Measurements from ENCODE around the gene SPEF2. TPM values are rescaled to one million over a fixed set of nuclear protein-coding genes. Genes with fewer than 3 reads are reported as not detected.

The SPEF2 gene
- total and polyA plus RNA-seq, 3 experiments from 2014 or later, result 5.3 to 6.8 (median 5.5) TPM

GRCh38 chr5:35717718-35718117 is 100.1 kb downstream of the SPEF2 start:
- CTCF ChIA-PET, result no interaction called here
- POLR2A ChIA-PET, result no interaction called here
- H3K4me3 Mint-ChIP-seq, result no peak overlapping the region
- H3K36me3 Mint-ChIP-seq, result peaks cover 0 to 17% (median 4%) of the 10 kb centered on the region in 3 donors
- Histone ChIP-seq H3K4me3 (ENCODE audit: low read length) (no peak overlapping the region), H3K4me1 (ENCODE audit: insufficient read depth, low read length) (no peaks in the 10 kb centered on the region), H3K36me3 (ENCODE audit: insufficient read depth, low read length) (no peaks in the 10 kb centered on the region), H3K27me3 (ENCODE audit: insufficient read depth, low read length, poor library complexity, severe bottlenecking) (no peaks in the 10 kb centered on the region), H3K9me3 (ENCODE audit: low read length) (no peaks in the 10 kb centered on the region), H3K27ac (ENCODE audit: low read depth, low read length) (no peak overlapping the region)
- no peak overlapping the region for H3K27ac Mint-ChIP-seq
- no peak for DNase-seq
- no peaks in the 10 kb centered on the region for H3K4me1 Mint-ChIP-seq
- H3K27me3 Mint-ChIP-seq, result no peaks in the 10 kb centered on the region
- no peaks in the 10 kb centered on the region for H3K9me3 Mint-ChIP-seq

GRCh38 chr5:35735718-35736117 is 118.1 kb downstream of the SPEF2 start:
- Histone ChIP-seq H3K27ac (ENCODE audit: low read depth, low read length) (no peak overlapping the region), H3K36me3 (ENCODE audit: insufficient read depth, low read length) (no peaks in the 10 kb centered on the region), H3K27me3 (ENCODE audit: insufficient read depth, low read length, poor library complexity, severe bottlenecking) (no peaks in the 10 kb centered on the region), H3K4me1 (ENCODE audit: insufficient read depth, low read length) (no peaks in the 10 kb centered on the region), H3K9me3 (ENCODE audit: low read length) (no peaks in the 10 kb centered on the region), H3K4me3 (ENCODE audit: low read length) (no peak overlapping the region)
- DNase-seq, result no peak
- Mint-ChIP-seq H3K4me3 (no peak overlapping the region), H3K4me1 (peaks cover 4 to 21% (median 6%) of the 10 kb centered on the region in 3 donors), H3K36me3 (peaks cover 2 to 25% (median 8%) of the 10 kb centered on the region in 3 donors), H3K9me3 (peaks cover 0 to 12% (median 8%) of the 10 kb centered on the region in 5 donors), H3K27me3 (peaks cover 0 to 2% of the 10 kb centered on the region in 2 donors), H3K27ac (no peak overlapping the region)
- CTCF ChIA-PET, result interaction anchor here (1.1 kb wide), 1 partner anchor 192 kb away, joined by 3 read pairs; no protein-coding TSS in a partner anchor
- POLR2A ChIA-PET, result no interaction called here

- DNase-seq, result no peak
- Mint-ChIP-seq H3K27ac (no peak overlapping the region), H3K27me3 (peaks cover 0 to 2% of the 10 kb centered on the region in 2 donors), H3K4me3 (no peak overlapping the region), H3K36me3 (peaks cover 2 to 30% (median 10%) of the 10 kb centered on the region in 3 donors), H3K4me1 (peaks cover 4 to 22% (median 6%) of the 10 kb centered on the region in 3 donors), H3K9me3 (peaks cover 0 to 12% (median 8%) of the 10 kb centered on the region in 5 donors)
- no peaks in the 10 kb centered on the region for H3K27me3 ChIP-seq (ENCODE audit: insufficient read depth, low read length, poor library complexity, severe bottlenecking)
- H3K27ac ChIP-seq (ENCODE audit: low read depth, low read length), result no peak overlapping the region
- no peaks in the 10 kb centered on the region for H3K9me3 ChIP-seq (ENCODE audit: low read length)
- POLR2A ChIA-PET, result no interaction called here
- H3K4me1 ChIP-seq (ENCODE audit: insufficient read depth, low read length), result no peaks in the 10 kb centered on the region
- CTCF ChIA-PET, result no interaction called here
- H3K4me3 ChIP-seq (ENCODE audit: low read length), result no peak overlapping the region
- H3K36me3 ChIP-seq (ENCODE audit: insufficient read depth, low read length), result no peaks in the 10 kb centered on the region
These were observed 118.6 kb downstream of the SPEF2 start for GRCh38 chr5:35736280-35736679.

- no peaks in the 10 kb centered on the region for H3K36me3 ChIP-seq (ENCODE audit: insufficient read depth, low read length)
- H3K36me3 Mint-ChIP-seq, result peaks cover 2 to 40% (median 11%) of the 10 kb centered on the region in 3 donors
- H3K27me3 ChIP-seq (ENCODE audit: insufficient read depth, low read length, poor library complexity, severe bottlenecking), result no peaks in the 10 kb centered on the region
- no peak overlapping the region for H3K4me3 ChIP-seq (ENCODE audit: low read length)
- no peak overlapping the region for H3K27ac ChIP-seq (ENCODE audit: low read depth, low read length)
- H3K9me3 Mint-ChIP-seq, result peaks cover 2 to 12% (median 8%) of the 10 kb centered on the region in 5 donors
- ChIA-PET CTCF (no interaction called here), POLR2A (no interaction called here)
- peaks cover 4 to 21% (median 6%) of the 10 kb centered on the region in 3 donors for H3K4me1 Mint-ChIP-seq
- DNase-seq, result no peak
- H3K9me3 ChIP-seq (ENCODE audit: low read length), result no peaks in the 10 kb centered on the region
- H3K4me3 Mint-ChIP-seq, result no peak overlapping the region
- peaks cover 0 to 7% of the 10 kb centered on the region in 2 donors for H3K27me3 Mint-ChIP-seq
- no peak overlapping the region for H3K27ac Mint-ChIP-seq
- no peaks in the 10 kb centered on the region for H3K4me1 ChIP-seq (ENCODE audit: insufficient read depth, low read length)
These were observed 123.6 kb downstream of the SPEF2 start for GRCh38 chr5:35741126-35741716.

GRCh38 chr5:35741971-35742370 is 124.3 kb downstream of the SPEF2 start:
- peaks cover 5 to 13% (median 7%) of the 10 kb centered on the region in 5 donors for H3K9me3 Mint-ChIP-seq
- peaks cover 4 to 21% (median 6%) of the 10 kb centered on the region in 3 donors for H3K4me1 Mint-ChIP-seq
- CTCF ChIA-PET, result no interaction called here
- H3K4me3 Mint-ChIP-seq, result no peak overlapping the region
- POLR2A ChIA-PET, result no interaction called here
- Histone ChIP-seq H3K9me3 (ENCODE audit: low read length) (no peaks in the 10 kb centered on the region), H3K4me3 (ENCODE audit: low read length) (no peak overlapping the region), H3K27ac (ENCODE audit: low read depth, low read length) (no peak overlapping the region), H3K36me3 (ENCODE audit: insufficient read depth, low read length) (no peaks in the 10 kb centered on the region), H3K4me1 (ENCODE audit: insufficient read depth, low read length) (no peaks in the 10 kb centered on the region), H3K27me3 (ENCODE audit: insufficient read depth, low read length, poor library complexity, severe bottlenecking) (no peaks in the 10 kb centered on the region)
- peaks cover 2 to 34% (median 8%) of the 10 kb centered on the region in 3 donors for H3K36me3 Mint-ChIP-seq
- no peak for DNase-seq
- peaks cover 0 to 12% of the 10 kb centered on the region in 2 donors for H3K27me3 Mint-ChIP-seq
- no peak overlapping the region for H3K27ac Mint-ChIP-seq

GRCh38 chr5:35743644-35744043 is 126.0 kb downstream of the SPEF2 start:
- Mint-ChIP-seq H3K27me3 (peaks cover 0 to 15% of the 10 kb centered on the region in 2 donors), H3K4me1 (peaks cover 4 to 24% (median 9%) of the 10 kb centered on the region in 3 donors), H3K9me3 (peaks cover 3 to 24% (median 17%) of the 10 kb centered on the region in 5 donors), H3K27ac (no peak overlapping the region), H3K36me3 (peaks cover 2 to 44% (median 7%) of the 10 kb centered on the region in 3 donors), H3K4me3 (no peak overlapping the region)
- CTCF ChIA-PET, result no interaction called here
- no peaks in the 10 kb centered on the region for H3K4me1 ChIP-seq (ENCODE audit: insufficient read depth, low read length)
- H3K4me3 ChIP-seq (ENCODE audit: low read length), result no peak overlapping the region
- H3K36me3 ChIP-seq (ENCODE audit: insufficient read depth, low read length), result no peaks in the 10 kb centered on the region
- no peaks in the 10 kb centered on the region for H3K9me3 ChIP-seq (ENCODE audit: low read length)
- H3K27ac ChIP-seq (ENCODE audit: low read depth, low read length), result no peak overlapping the region
- no peak for DNase-seq
- POLR2A ChIA-PET, result no interaction called here
- no peaks in the 10 kb centered on the region for H3K27me3 ChIP-seq (ENCODE audit: insufficient read depth, low read length, poor library complexity, severe bottlenecking)

GRCh38 chr5:35745193-35745592 is 127.5 kb downstream of the SPEF2 start:
- H3K27ac ChIP-seq (ENCODE audit: low read depth, low read length), result no peak overlapping the region
- Mint-ChIP-seq H3K4me1 (peaks cover 0 to 26% (median 4%) of the 10 kb centered on the region in 3 donors), H3K27me3 (peaks cover 0 to 17% of the 10 kb centered on the region in 2 donors), H3K9me3 (peaks cover 6 to 24% (median 17%) of the 10 kb centered on the region in 5 donors), H3K4me3 (peak overlapping the region in 1 of 7 donors; percentile 9), H3K27ac (peak overlapping the region in 1 of 8 donors; percentile 43), H3K36me3 (peaks cover 0 to 34% (median 5%) of the 10 kb centered on the region in 3 donors)
- DNase-seq, result no peak
- H3K9me3 ChIP-seq (ENCODE audit: low read length), result no peaks in the 10 kb centered on the region
- no peak overlapping the region for H3K4me3 ChIP-seq (ENCODE audit: low read length)
- ChIA-PET POLR2A (no interaction called here), CTCF (no interaction called here)
- no peaks in the 10 kb centered on the region for H3K27me3 ChIP-seq (ENCODE audit: insufficient read depth, low read length, poor library complexity, severe bottlenecking)
- H3K36me3 ChIP-seq (ENCODE audit: insufficient read depth, low read length), result no peaks in the 10 kb centered on the region
- H3K4me1 ChIP-seq (ENCODE audit: insufficient read depth, low read length), result no peaks in the 10 kb centered on the region

- CTCF ChIA-PET, result no interaction called here
- Histone ChIP-seq H3K4me3 (ENCODE audit: low read length) (no peak overlapping the region), H3K9me3 (ENCODE audit: low read length) (no peaks in the 10 kb centered on the region), H3K27me3 (ENCODE audit: insufficient read depth, low read length, poor library complexity, severe bottlenecking) (no peaks in the 10 kb centered on the region), H3K4me1 (ENCODE audit: insufficient read depth, low read length) (no peaks in the 10 kb centered on the region), H3K36me3 (ENCODE audit: insufficient read depth, low read length) (no peaks in the 10 kb centered on the region), H3K27ac (ENCODE audit: low read depth, low read length) (no peak overlapping the region)
- H3K27me3 Mint-ChIP-seq, result peaks cover 0 to 17% of the 10 kb centered on the region in 2 donors
- H3K4me3 Mint-ChIP-seq, result no peak overlapping the region
- peak overlapping the region in 1 of 8 donors; percentile 43 for H3K27ac Mint-ChIP-seq
- H3K36me3 Mint-ChIP-seq, result peaks cover 0 to 34% (median 5%) of the 10 kb centered on the region in 3 donors
- no peak for DNase-seq
- peaks cover 0 to 25% (median 4%) of the 10 kb centered on the region in 3 donors for H3K4me1 Mint-ChIP-seq
- POLR2A ChIA-PET, result no interaction called here
- peaks cover 6 to 24% (median 17%) of the 10 kb centered on the region in 5 donors for H3K9me3 Mint-ChIP-seq
These were observed 128.0 kb downstream of the SPEF2 start for GRCh38 chr5:35745660-35746059.
